Endometrial microvascular endothelial cells (primary cell): ENCODE data around the gene INA. TPM values are rescaled to one million over a fixed set of nuclear protein-coding genes. Genes with fewer than 3 reads are reported as not detected.

ENCODE experiments used
- in situ Hi-C: cut with HindIII; loops from 2 replicates; pipeline ENCODE4 v1.10.0; 2017; ENCODE audit warnings: low sequenced_read_pairs, low pct_unique_long_range_greater_than_20kb; ENCODE audit errors: inconsistent ontology term
- total RNA-seq: library from RNA; depleted of rRNA; stranded (reverse); fragments of >200 nt; gene quantifications from one replicate; pipeline ENCODE4 v1.2.3, GENCODE V29; 2015; ENCODE audit errors: inconsistent ontology term

The INA gene
- total RNA-seq, 1 donor from 2014 or later = 0.46 TPM

GRCh38 chr10:103333934-103334520 lies 57.1 kb downstream of the INA start:
- in situ Hi-C loops = no loop called here

- in situ Hi-C loops = no loop called here
Measured at GRCh38 chr10:103334567-103334966, 57.6 kb downstream of the INA start.

- in situ Hi-C loops = no loop called here
Measured at GRCh38 chr10:103336370-103336769, 59.4 kb downstream of the INA start.

Other genes with a start within 250 kb of the INA start
- 46.4 TPM for gene NT5C2, start 83.9 kb upstream of the INA start, total RNA-seq
- 0.09 TPM for gene RPEL1, start 31.3 kb upstream of the INA start, total RNA-seq
- gene PCGF6, start 74.0 kb downstream of the INA start, total RNA-seq = 17.7 TPM
- 6.4 TPM for gene TAF5, start 90.8 kb downstream of the INA start, total RNA-seq
- 425 TPM for gene ATP5MK, start 119.3 kb downstream of the INA start, total RNA-seq
- gene PDCD11, start 119.5 kb downstream of the INA start, total RNA-seq = 43.3 TPM
- gene CALHM2, start 175.2 kb downstream of the INA start, total RNA-seq = 15.1 TPM
- not detected for gene CALHM1, start 181.8 kb downstream of the INA start, total RNA-seq
- gene CALHM3, start 202.1 kb downstream of the INA start, total RNA-seq = not detected
- gene NEURL1, start 216.6 kb downstream of the INA start, total RNA-seq = not detected